HG02840 (cell line): ENCODE data around the gene VWF.

Experiments
- ATAC-seq: cut with Tn5 transposase; IDR thresholded peaks from one replicate; pipeline ENCODE4 v1.9.1; 2021; ENCODE audit warnings: mild to moderate bottlenecking, moderate library complexity, moderate number of reproducible peaks; ENCODE audit not compliant: unreplicated experiment, low FRiP score

VWF gene

DNA sequence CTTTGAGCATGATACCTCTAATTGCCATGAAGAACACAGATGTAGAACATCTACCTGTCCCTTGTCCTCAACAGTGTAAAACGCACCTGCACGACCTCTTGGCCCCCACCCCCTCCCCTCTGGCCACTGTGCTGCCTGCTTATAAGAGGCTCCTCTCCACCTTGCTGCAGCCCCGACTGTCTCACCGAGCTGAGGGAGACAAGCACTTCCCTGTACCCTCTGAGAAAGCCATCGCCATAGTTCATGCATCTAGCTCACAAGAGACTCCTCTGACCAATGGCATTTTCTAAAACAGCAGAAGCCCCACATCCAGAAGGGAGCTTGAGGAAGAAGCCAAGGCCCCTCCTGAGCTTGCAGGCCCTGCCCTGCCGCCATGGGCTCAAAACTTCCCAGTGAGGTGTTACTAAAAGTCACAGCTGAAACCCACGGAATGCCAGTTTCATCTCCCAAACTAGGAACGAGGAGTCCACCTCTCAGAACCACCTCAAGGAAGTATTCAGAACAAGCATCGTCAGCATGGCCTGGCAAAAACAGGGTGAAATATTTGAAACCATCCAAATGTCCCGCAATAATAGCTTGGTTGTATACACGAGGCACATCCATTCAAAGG, 157.9 kb downstream of the VWF start:
- ATAC-seq = no peak

DNA sequence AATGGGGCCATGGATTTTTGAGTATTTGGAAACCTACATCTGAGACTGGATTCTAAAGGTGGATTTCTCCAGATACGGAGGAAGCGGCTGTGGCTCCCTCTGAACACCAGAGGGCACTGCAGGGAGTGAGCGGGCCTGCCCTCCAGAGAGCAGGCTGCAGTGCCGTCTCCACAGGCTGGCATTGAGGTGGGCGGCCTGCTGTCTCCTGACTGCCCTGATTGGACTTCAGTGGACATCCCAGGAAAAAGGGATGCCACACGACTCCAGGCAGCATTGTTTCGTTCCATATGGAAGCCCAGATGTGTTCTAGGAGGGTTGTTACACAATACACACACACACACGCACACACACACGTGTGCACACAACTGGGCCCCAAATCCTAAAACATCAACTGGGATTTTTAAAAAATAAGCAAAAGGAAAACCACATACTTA, 158.5 kb downstream of the VWF start:
- ATAC-seq = no peak

DNA sequence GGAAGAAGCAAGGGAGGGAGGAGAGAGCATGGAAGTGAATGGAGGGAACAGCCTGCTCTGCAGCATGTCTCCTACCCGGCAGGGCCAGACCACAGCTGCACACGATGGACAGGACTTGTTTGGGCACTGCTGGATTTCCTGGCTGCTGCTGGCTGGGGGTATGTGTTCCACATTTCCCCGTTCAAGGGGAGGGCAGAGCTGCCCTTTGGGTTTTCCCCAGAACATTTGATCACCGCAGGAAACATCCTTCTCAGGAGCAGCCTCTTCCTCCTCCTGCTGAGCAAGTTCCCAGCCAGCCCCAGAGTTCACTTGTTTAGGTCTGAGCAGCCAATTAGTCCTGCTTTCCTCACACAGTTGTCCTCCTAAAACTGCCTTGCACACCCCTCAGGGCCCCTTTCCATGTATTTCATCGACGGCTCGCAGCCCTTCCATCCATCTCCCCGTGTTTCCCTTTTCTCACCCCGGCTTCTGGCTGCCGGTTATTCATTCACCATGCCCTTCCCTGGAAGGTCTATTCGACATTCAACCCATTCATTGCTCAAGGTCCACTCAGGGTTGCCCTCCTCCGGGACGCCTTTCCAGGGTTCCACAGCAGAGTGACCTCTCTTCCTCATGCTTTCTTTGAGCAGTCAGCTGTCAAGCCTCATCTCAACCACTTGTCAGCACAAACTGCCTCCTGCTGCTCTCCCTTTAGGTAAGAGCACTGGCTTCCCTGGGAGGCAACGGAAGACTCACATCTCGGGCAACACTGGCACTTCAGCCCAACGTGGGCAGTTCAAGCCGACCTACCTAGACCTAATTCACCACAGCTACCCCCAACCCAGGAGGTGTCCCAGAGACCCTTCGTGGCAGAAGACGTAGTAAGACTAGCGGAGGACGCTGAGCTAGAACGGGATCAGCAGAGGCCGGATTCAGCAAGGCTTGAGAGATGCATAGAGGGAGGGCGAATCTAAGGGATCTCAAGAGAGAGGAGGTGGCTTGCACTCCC, 159.3 kb downstream of the VWF start:
- no peak for ATAC-seq

DNA sequence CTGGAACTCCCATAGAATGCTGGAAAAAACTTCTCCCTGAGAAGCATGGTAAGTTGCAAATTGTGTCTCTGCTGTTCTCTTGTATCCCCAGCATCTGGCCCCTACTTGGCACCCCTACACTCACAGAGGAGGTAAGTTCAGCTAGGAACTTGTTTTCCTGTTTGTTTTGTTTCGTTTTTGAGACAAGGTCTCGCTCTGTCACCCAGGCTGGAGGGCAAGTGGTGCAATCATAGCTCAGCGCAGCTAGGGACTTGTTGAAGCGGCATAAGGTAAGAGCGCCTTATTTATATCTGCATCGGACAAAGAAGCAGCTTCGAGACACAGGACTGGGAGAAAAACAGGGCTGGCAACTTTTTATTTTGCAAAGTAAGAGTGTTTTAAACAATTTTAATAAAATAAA, 161.0 kb downstream of the VWF start:
- ATAC-seq = no peak

DNA sequence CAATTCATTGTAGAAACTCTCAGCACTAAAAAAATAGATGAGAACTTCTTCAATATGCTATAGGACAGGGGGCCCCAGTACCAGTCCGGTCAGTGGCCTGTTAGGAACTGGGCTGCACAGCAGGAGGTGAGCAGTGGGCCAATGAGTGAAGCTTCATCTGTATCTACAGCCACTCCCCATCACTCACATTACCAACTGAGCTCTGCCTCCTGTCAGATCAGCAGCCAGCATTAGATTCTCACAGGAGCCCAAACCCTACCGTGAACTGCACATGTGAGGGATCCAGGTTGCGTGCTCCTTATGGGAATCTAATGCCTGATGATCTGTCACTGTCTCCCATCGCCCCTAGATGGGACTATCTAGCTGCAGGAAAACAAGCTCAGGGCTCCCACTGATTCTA, 163.7 kb downstream of the VWF start:
- no peak for ATAC-seq

DNA sequence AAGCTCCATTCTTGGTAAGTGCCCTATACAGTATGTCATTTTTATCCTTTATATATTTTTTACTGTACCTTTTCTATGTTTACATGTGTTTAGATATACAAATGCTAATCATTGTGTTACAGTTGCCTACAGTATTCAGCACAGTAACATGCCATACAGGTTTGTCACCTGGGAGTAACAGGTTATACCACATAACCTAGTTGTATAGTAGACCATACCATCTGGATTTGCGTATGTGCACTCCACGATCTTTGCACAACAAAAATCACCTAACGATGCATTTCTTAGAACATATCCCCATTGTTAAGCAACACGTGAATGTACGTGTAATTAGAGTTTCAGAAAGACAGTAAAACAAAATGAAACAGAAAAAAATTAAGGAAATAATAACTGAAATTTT, 167.5 kb downstream of the VWF start:
- ATAC-seq = no peak

DNA sequence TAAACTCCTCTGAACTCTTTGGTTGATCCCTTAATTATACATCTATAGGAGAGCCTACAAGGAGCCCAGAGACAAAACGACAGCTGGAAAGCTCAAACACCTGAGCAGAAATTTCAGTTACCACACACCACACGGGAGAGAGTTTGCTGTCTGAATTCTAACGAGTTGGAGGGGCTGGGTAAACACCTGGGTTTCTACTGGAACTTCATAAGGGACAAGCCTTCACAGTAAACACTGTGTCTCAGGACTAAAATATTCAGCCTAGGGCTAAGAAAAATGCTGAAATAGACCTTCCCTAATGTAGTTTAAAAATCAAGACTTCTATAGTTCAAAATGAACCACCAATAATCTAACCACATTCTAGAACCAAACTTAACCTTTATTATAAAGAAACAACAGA, 169.8 kb downstream of the VWF start:
- ATAC-seq = no peak

DNA sequence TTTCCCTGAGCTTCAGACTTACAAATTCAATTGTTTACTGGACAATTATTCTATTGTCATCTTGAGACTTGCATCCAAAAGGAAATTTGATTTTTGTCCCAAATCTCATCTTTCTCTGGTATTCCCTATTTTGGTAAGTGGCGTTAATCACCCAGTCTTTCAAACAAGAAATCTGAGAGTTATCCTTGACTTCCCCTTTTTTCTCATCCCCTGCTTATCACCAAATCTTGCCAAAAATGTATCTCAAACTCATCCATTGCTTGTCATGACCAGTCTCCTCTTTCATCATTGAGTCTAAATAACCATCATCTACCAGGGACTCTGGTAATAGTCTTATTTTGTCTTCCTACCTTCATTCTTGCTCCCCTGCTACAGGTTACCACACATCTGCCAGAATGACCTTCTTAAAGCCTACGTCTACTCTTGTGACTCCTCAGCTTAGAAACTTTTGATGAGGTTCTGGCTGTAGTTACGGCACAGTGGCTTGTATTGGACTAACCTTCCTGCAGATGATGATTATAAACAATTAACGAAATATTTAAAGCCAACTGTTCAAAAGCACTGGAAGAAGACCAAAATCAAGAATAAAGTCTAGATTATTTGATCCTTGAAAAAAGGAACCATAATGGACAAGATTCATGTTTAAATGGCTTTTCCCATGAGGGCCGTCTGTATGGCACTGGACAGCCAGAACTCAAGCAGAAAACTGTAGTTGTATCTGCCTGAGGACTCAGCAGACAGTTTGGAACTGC, 170.5 kb downstream of the VWF start:
- ATAC-seq = no peak

DNA sequence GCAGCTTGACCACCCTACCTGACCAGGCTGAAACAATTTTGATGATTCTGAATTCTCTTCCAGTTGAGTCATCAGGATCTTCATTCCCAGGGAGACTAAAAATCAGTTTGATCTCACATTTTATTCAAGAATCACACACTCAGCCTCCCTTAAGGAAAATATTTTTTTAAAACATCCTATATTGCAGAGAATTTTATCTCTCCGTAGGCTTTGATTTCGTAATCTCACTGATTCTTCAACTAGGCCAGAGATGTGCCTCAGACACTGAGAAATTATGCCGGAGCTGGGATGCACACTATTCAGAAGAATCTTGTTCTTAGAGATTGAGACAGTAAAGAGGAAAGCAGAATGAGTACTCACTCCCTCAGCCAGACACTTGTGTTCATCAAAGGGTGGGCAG, 172.4 kb downstream of the VWF start:
- ATAC-seq = no peak

DNA sequence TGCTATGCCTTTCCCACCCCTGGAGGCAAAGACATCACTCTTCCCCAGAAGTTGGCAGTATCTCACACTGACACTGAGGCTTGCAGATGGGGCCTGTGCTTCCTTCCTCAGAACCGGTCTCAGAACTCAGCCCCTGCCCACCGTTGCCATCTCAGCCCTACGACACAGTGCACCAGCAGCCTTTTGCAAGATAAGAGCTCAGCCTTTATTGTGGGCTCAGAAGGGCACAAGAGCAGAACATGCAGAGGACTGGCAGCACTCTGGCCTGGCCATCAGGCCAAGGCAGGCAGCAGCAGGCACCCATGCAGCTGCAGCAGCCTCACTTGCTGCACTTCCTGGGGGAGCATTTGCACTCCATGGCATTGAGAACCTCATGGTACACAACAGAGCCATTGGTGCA, 175.8 kb downstream of the VWF start:
- no peak for ATAC-seq

DNA sequence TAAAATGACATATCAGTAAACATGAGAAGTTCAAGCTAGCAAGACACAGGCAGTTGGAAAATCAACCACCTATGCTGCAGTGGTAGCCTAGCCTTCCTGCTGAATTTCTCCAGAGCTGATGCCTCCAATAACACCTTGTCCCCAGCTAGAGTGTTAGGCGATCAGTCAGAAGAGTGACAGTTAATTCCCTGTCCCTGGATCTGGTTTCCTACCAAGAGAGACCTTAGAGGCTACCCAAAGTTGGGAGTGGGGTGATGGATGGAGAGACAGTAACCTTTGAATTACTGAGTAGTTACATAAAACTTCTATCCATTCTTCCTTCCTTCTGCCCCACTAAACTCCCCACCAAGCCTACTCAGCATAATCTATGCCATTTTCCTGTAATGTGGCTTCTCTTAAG, 177.5 kb downstream of the VWF start:
- ATAC-seq = no peak

DNA sequence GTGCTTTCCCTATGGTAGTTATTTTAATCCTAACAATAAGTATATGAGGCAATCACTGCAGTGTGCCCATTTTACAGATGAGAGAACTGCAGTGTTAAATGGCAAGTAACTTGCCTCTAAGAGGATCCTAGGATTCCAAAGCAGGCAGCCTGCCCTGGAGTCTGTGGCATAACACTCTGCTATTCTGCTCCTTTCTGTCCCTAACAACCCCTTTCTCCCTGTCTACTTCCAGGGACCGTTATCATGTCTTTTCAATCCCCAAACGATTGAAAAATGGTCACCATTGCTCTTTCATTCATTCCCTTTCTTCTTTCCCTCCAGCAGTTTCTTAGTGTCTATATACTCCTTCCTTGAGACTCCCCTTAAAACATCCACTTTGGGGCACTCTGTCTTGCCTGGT, 178.1 kb downstream of the VWF start:
- ATAC-seq = no peak

DNA sequence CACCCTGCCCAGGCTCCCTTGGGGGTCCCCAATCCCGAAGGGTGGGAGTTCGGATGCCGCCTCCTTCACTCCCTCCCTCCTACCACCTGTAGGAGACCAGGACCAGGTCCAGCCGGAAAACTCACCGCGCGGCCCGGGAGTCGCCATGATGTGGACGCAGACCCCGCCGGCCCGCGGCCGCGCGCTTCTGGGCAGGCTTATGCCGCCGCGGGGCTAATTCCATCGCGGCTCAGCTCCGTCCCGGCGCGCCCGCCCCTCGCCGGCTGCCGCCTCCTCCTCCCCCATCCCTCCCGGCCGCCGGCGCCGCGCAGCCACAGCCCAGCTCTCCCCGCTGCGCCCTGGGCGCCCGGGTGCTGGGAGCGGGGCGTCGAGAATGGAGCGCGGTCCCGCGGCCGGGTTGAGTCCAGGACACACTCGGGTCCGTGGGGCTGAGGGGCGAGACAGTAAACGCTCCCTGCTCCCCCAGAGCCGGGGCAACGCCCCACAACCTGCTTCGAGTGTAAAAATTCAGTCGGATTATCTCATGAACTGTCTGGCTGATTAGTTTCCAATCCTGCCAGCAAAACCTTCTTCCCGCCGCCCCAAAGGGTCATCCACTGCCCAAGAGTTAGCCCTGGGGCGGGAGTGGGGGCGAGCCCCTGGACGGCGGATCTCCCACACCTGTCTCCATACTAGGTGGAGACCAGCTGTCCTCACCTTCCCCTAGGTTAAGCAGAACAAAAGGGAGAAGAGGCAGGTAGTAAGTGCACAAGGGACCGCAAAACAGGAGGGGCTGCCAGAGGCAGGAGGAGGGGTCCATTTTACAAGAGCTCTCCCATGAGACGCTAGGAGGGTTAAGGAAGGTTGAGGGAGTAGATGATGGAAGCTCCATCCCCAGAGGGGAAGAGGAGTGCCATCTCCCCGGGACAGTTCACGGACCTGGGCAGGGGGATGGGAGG, 179.1 kb downstream of the VWF start, which contains the start of gene ANO2:
Gene ANO2 (minus strand): TSS at position 189 of the 938 bp plus-strand sequence. CDS start 42 bp downstream, at position 147.
- no peak for ATAC-seq

DNA sequence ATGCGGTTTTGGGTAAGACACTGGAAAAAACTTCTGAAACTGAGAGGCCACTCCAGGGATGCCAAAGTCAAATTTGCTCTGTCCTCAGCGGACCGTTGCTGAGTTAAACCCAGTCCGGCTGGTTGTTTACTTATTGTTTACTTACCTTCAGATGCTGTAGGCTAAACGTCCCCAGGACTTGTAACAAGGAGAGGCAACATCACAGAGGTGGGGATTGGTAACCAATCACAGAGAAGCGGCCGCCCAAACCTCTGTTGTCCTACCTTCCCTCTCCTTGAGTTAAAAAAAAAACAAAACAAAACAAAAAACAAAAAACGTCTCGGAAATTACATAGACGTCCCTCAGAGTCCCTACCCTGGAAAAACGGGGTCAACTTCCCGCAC, 179.8 kb downstream of the VWF start:
- ATAC-seq = no peak

DNA sequence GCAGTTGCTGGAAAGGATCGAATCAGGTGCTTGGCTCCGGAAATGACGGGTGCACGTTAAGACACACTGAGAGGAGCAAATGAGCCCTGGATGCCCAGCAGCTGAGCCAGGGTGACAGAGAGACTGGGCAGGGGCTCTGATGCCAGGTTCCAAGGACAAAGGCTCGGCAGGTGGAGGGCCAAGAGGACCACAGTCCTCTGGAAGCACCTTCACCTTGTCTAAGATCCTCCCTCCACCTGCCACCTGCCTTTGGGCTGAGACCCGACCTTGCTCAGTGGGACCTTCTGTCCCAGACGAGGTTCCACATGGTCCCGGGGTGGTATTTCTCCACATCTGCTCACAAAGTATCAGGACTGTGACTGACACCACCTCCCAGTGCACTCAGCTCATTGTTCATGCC, 180.4 kb downstream of the VWF start:
- ATAC-seq = no peak

DNA sequence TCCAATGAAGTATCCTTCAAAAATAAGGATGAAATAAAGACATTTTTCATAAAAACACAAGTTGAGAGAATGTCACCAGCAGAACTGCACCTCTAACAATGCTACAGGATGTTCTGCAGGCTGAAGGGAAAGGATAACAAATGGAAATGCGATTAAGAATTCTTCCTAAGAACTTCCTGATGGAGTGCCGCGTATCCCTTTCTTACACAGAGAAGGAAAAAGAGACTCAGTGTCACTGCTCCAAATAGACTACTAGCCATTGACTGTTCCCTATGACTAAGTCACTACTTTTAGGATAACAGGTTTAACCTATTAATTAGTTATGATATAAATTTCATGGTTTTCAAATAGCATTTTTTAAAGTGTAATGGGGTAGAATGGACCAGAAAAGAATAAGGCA, 182.6 kb downstream of the VWF start:
- no peak for ATAC-seq

DNA sequence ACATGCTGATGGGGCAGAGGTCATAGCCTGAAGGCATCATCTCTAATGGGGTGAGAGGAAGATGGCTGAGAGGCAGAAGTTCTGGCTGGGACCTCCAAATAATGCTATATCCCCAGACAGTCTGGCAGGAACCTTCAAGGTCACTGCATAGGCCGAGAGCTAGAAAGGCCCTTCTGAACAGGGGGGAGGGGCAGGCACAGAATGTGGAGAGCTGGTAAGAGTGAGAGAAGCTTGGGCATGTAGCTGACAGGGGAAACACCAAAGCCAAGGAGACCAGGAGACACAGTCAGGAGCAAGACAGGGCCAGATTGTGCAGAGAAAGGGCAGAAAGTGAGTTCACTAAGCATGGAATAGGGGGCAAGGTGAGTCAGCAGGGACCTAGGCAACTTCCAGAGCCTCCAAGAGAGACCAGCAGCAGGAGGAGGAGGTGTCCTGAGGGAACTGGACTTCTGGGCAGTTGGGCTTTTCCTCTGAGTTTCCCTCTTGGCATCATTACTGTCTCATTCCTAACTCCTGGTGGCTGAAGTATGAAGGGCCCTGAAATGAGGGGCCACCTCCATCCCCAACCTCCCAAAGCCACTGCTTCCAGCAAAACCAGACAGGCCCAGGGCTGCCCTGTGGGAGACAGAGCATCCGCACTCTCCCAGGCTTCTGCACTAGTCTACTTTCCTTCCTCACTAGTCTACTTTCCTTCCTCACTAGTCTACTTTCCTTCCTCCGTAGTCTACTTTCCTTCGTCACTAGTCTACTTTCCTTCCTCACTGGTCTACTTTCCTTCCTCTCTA, 196.5 kb downstream of the VWF start:
- ATAC-seq = no peak

DNA sequence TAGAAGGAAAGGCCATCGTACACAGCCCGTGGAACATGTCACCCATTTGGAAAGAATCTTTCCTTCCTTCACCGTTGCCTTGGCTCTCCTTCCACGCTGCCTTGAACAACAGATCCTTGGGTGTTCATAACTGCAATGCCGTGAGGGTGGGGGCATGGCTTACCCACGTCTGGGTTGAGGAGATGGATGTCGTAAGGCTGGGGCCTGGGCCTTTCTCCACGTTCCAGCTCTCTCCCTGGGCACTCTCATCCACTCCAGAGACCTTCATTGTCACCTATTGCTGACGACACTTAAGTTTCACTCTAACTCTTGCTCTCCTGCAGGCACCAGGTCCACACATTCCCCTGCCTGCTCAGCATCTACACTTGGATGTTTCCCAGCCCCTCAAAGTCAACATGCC, 198.8 kb downstream of the VWF start:
- no peak for ATAC-seq

DNA sequence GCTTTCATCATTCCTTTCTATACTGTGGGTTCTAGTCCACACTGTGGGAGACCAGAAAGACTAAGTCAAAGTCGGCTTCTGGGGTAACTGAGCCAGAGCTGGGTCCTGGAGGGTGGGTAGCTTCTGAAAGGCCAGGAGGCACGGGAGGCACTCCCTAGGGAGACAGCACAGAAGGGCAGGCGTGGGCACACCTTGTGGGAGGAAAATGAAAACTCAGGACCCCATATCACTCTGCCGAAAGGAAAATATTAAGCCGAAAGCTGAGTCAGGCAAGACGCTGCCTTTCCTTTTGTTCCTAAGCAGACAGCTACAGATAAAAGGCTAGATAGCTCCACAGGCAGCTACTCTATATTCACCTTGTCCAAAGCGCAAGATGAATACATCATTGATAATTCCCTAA, 200.1 kb downstream of the VWF start:
- ATAC-seq = no peak
